GM12801 (cell line): ENCODE measurements around the gene SCG5.

Experiments used
- CTCF ChIP-seq: IDR thresholded peaks from one replicate; pipeline ENCODE4 v1.5.1; 2011; ENCODE audit warnings: control low read depth; ENCODE audit not compliant: insufficient read length; ENCODE audit errors: extremely low read depth

SCG5 gene

GRCh38 chr15:32642667-32643435 lies 1.3 kb downstream of the SCG5 start:
- no peak for TF ChIP-seq CTCF

GRCh38 chr15:32643907-32644445 lies 2.5 kb downstream of the SCG5 start:
- no peak for TF ChIP-seq CTCF

GRCh38 chr15:32646291-32646690 lies 4.8 kb downstream of the SCG5 start:
- no peak for TF ChIP-seq CTCF

GRCh38 chr15:32649342-32649741 lies 7.8 kb downstream of the SCG5 start:
- TF ChIP-seq CTCF: no peak

GRCh38 chr15:32651229-32651837 lies 9.8 kb downstream of the SCG5 start:
- TF ChIP-seq CTCF: peak; percentile 57

- no peak for TF ChIP-seq CTCF
These were observed 10.7 kb downstream of the SCG5 start for GRCh38 chr15:32652178-32652577.

GRCh38 chr15:32656091-32656490 lies 14.6 kb downstream of the SCG5 start:
- no peak for TF ChIP-seq CTCF
